ENCODE measurements around the gene ZNF808.
"Not testable (repeated sequence)": the region's sequence is repeated elsewhere in the genome, so short reads cannot be mapped to it uniquely, and the experiment has no call there.

The ZNF808 gene

DNA sequence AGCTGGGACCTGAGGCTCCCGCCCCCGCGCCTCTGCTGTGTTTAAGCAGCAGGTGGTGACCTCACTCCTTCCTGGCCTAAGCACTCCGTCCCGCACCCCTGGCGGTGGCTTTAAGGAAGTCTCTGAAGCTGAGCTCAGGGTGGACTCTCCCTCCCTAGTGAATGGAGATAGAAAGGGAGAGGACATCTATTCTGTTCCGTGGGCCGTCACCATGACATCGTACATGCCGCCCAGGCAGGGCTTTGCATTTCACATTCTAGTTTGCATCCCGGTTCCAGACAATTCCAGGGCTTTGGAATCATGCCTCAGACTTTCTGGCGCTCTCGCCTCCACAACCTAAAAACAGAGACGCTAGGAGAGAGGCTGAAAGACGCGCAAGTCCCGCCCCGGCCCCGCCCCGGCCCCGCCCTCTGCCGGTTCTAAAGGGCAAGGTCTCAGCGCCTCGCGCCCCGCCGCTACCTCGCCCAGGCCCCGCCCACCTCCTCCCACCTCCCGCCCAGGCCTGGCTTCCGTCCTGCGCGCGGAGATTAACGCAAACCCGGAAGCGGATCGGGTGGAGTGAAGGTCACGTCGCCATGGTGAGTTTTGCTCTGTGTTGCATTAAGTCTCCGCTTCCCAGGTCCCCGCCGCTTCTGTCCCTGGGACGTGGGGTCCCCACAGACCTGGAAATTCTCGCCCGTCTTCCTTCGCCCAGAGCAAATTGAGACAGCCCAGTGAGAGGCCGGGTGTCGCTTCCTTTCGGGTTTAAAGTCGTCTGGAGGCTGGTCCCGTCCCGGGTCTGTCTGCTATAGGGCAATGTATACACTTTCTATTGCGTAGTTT, at the start of gene ZNF808:
ZNF808 (plus strand) TSS at position 535 of the 822 bp plus-strand sequence. CDS start 15,617 bp downstream, outside the sequence.
- peak; percentile 35 to 96 (median 88) for DNase-seq

GRCh38 chr19:52484111-52484743, 43.2 kb upstream of the ZNF808 start:
- DNase-seq, result not testable (repeated sequence)

- not testable (repeated sequence) for DNase-seq
Observed at GRCh38 chr19:52485064-52485463, 42.4 kb upstream of the ZNF808 start.

DNA sequence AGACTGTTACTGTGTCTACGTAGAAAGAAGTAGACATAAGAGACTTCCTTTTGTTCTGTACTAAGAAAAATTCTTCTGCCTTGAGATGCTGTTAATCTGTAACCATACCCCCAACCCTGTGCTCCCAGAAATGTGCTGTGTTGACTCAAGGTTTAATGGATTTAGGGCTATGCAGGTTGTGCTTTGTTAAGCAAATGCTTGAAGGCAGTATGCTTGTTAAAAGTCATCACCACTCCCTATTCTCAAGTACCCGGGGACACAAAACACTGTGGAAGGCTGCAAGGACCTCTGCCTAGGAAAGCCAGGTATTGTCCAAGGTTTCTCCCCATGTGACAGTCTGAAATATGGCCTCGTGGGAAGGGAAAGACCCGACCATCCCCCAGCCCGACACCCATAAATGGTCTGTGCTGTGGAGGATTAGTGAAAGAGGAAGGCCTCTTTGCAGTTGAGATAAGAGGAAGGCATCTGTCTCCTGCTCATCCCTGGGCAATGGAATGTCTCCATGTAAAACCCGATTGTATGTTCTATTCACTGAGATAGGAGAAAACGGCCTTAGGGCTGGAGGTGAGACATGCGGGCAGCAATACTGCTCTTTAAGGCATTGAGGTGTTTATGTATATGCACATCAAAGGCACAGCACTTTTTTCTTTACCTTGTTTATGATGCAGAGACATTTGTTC, 41.8 kb upstream of the ZNF808 start:
- not testable (repeated sequence) for DNase-seq

GRCh38 chr19:52492201-52492993, 35.1 kb upstream of the ZNF808 start:
- DNase-seq, result no peak

GRCh38 chr19:52492994-52493470, 34.4 kb upstream of the ZNF808 start:
- no peak for DNase-seq

DNA sequence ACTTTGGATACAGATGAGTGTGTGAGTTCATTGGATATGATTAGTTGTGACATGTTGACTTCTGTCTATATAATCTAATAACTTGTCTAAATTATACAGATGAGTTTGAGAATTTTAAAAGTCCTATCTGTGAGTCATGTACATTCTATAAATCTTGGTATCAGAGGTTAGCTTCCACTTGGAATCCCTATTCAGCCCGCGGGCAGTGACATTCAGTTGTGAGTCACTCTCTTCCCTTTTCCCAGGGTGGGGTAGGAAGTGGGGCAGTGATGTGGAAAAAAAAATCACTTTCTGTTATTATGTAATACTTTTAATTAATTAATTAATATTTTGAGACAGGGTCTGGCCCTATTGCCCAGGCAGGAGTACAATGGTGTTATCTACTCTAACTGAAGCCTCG, 33.0 kb upstream of the ZNF808 start:
- no peak for DNase-seq

- no peak for DNase-seq
Observed at GRCh38 chr19:52498571-52498970, 28.9 kb upstream of the ZNF808 start.

DNA sequence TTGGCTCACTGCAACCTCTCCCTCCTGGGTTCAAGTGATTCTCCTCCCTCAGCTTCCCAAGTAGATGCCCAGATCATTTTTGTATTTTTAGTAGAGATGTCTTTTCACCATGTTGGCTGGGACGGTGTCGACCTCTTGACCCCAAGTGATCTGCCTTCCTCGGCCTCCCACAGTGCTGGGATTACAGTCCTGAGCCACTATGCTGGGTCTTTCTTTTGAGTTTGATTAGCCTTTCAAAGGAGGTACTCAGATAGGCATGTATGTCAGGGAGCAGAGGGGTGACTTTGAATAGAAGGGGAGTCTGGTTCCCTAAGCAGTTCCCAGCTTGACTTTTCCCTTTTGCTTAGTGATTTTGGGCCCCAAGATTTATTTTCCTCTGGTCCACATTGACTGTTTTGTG, 27.0 kb upstream of the ZNF808 start:
- DNase-seq, result not testable (repeated sequence)

- DNase-seq, result not testable (repeated sequence)
Observed at GRCh38 chr19:52500991-52501390, 26.5 kb upstream of the ZNF808 start.

DNA sequence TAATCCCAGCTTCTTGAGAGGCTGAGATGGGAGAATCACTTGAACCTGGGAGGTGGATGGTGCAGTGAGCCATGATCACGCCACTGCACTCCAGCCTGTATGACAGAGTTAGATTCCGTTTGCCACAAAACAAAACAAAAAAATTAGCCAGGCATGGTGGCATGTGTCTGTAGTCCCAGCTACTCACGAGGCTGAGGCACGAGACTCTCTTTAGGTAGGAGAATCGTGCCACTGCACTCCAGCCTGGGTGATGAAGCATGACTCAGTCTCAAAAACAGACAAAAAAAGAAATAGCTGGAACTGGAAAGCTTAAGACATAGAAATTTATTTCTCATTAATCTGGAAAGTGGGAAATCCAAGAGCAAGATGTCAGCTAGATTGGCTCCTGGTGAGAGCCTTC, 20.2 kb upstream of the ZNF808 start:
- peak in 1 of 56 donors; percentile 4 for DNase-seq

GRCh38 chr19:52516191-52516590, 11.3 kb upstream of the ZNF808 start:
- no peak for DNase-seq

DNA sequence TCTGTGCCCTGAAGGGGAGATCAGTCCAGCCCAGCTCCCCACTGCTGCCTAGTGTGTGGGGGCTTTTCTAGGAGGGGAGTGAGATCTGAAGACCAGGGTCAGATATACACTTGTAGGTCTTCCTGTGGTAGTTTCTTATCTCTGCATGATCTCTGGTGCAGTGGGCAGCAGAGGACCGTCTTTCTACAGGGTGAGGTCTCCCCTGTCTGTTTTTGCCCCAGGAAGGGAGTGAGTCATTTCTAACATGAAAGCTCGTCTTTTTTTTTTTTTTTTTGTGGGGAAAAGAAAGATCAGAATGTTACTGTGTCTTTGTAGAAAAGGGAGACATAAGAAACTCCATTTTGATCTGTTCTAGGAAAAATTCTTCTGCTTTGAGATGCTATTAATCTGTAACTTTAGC, 8.8 kb upstream of the ZNF808 start:
- no peak for DNase-seq

- not testable (repeated sequence) for DNase-seq
Observed at GRCh38 chr19:52519175-52519574, 8.3 kb upstream of the ZNF808 start.

DNA sequence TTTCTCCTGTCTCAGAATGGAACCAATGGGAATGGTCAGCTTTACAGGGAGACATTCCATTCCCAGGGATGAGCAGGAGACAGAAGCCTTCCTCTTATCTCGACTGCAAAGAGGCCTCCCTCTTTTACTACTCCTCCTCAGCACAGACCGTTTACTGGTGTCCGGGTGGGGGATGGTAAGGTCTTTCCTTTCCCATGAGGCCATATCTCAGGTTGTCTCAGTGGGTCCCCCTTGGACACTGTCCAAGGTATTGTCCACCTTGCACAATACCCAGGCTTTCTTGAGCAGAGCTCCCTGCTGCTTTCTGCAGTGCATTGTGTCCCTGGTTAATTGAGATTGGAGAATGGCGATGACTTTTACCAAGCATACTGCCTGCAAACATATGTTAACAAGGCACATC, 7.5 kb upstream of the ZNF808 start:
- DNase-seq, result no peak

DNA sequence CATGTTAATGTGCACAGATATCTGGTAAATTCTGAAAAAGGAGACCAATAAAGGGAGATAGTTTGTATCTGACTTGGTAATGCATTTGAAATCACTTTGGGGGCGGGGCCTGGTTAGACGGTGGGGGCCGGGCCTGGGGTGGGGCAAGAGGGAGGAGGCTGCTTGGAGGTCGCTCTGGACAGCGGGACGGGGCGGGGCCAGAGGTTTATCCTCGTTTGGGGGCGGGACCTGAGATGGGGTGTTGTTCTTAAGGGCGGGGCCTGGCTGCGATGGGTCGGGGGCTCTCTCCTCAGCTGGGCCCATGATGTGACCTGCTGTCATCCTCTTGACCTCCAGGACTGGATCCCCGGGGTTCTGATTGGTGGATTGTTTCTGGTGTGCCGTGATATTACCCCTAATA, 4.9 kb upstream of the ZNF808 start:
- DNase-seq, result no peak

GRCh38 chr19:52524086-52524485, 3.4 kb upstream of the ZNF808 start:
- no peak for DNase-seq

DNA sequence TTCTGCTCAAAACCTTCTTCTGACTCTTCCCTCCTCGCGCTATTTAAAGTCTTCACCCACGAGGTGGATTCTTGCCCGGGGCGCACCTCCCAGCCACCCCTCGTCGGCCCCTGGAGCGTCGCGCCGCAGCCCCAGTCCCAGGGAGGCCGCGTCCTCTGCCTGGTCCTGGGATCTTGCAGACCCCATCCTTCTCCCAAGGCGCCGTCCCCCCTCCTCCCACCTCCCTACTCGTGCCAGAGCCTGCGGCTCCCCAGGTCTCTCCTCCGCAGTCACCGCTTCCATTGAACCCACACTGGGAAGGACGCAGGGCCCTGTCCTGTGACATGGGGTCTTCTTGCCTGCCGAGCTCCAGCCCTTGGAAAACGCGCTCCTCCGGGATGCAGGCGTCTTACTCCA, 486 bp downstream of the ZNF808 start:
- peak in 21 of 56 donors; percentile 1 to 45 (median 18) for DNase-seq

DNA sequence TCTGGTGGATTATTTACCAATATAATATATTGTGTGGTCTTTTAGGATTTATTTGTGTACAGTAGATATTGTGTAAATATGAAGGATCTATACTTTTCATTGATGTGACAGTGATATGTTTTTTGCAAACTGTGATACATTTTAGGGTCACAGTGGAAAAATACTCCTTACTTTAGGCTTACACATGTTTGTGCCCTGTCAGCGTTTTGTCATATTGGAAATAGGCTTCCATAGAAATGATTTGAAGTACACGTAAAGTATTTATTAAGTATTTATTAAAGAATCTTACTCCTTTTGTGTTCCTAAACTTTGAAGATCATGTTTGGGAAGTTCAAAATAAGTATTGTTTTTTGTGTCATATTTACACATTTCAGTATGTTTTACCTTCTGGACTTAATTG, 5.0 kb downstream of the ZNF808 start:
- no peak for DNase-seq

DNA sequence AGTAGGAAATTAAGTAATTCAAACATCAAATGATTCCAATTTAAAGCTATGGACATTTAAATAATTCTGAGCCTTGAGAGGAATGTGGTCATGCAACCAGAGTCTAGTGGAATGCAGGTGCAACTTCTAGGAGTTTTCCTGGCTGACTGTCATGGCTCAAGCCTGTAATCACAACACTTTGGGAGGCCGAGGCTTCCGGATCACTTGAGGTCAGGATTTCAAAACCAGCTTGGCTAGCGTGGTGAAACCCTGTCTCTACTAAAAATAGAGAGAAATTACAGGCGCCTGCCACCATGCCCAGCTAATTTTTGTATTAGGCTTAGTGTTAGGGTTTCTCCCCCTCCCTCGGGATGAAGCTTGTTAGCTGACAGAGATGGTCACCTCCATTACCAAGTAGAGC, 6.4 kb downstream of the ZNF808 start:
- no peak for DNase-seq

- peak in 4 of 56 donors; percentile 7 to 42 (median 19) for DNase-seq
Observed at GRCh38 chr19:52535385-52535770, 7.9 kb downstream of the ZNF808 start.

Data from nucleus accumbens (tissue), 56 donors.